IPS-18a (cell line): ENCODE measurements around the gene HAO2.

Source experiments
- H3K27ac ChIP-seq: one replicate; pipeline ENCODE4 v1.5.1; 2013; ENCODE audit warnings: low read length
- H3K27me3 ChIP-seq: one replicate; pipeline ENCODE4 v1.6.1; 2013; ENCODE audit warnings: mild to moderate bottlenecking, low read length; ENCODE audit not compliant: control insufficient read depth, insufficient read depth
- H3K36me3 ChIP-seq: one replicate; pipeline ENCODE4 v1.6.1; 2013; ENCODE audit warnings: low read depth, low read length; ENCODE audit not compliant: control insufficient read depth
- H3K4me1 ChIP-seq: one replicate; pipeline ENCODE4 v1.6.1; 2013; ENCODE audit warnings: low read depth, low read length; ENCODE audit not compliant: control insufficient read depth
- H3K4me3 ChIP-seq: one replicate; pipeline ENCODE4 v1.5.1; 2013; ENCODE audit warnings: low read length
- H3K9ac ChIP-seq: one replicate; pipeline ENCODE4 v1.6.1; 2013; ENCODE audit warnings: mild to moderate bottlenecking, low read length, moderate library complexity
- H3K9me3 ChIP-seq: one replicate; pipeline ENCODE4 v1.6.1; 2013; ENCODE audit warnings: low read depth, low read length; ENCODE audit not compliant: control insufficient read depth

Gene HAO2

GRCh38 chr1:119368554-119368953 is at the start of gene HAO2:
HAO2 (plus strand) TSS chr1:119368785; CDS start chr1:119381086, 12,301 bp downstream.
- Histone ChIP-seq H3K36me3 (no peaks in the 10 kb centered on the region), H3K4me1 (peaks cover 11% of the 10 kb centered on the region), H3K9me3 (no peaks in the 10 kb centered on the region), H3K27ac (no peak within 1 kb of the TSS), H3K27me3 (no peaks in the 10 kb centered on the region), H3K9ac (no peak within 1 kb of the TSS), H3K4me3 (no peak within 1 kb of the TSS)

DNA sequence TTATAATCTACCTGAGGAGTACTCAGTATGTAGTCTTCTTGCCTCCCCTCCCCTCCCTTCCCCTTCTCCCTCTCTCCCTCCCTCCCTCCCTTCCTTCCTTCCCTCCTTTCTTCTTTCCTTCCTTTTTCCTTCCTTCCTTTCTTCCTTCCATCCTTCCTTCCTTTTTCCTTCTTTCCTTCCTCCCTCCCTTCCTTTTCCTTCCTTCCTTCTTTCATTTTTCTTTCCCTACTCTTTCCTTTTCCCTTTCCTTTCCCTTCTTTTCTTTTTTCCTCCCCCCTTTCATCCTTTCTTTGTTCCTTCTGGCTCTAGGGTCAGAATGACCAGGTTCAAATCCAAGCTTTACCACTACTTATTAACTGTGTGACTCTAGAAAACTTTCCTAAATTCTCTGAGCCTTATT is 48.5 kb upstream of the HAO2 start:
- no peak overlapping the region for H3K9ac ChIP-seq
- no peaks in the 10 kb centered on the region for H3K9me3 ChIP-seq
- no peaks in the 10 kb centered on the region for H3K36me3 ChIP-seq
- H3K27me3 ChIP-seq, result peaks cover 1% of the 10 kb centered on the region
- H3K27ac ChIP-seq, result no peak overlapping the region
- H3K4me1 ChIP-seq, result peaks cover 18% of the 10 kb centered on the region
- H3K4me3 ChIP-seq, result no peak overlapping the region

- H3K9ac ChIP-seq, result no peak overlapping the region
- H3K4me1 ChIP-seq, result peaks cover 32% of the 10 kb centered on the region
Observed at GRCh38 chr1:119321666-119322419, 46.7 kb upstream of the HAO2 start.

GRCh38 chr1:119323216-119323982 is 45.2 kb upstream of the HAO2 start:
- Histone ChIP-seq H3K9ac (no peak overlapping the region), H3K4me3 (no peak overlapping the region), H3K9me3 (no peaks in the 10 kb centered on the region), H3K27me3 (peaks cover 10% of the 10 kb centered on the region), H3K27ac (no peak overlapping the region), H3K36me3 (no peaks in the 10 kb centered on the region), H3K4me1 (peaks cover 32% of the 10 kb centered on the region)

More at GRCh38 chr1:119321666-119322419, 46.7 kb upstream of the HAO2 start:
- Histone ChIP-seq H3K4me3 (no peak overlapping the region), H3K9me3 (no peaks in the 10 kb centered on the region), H3K36me3 (no peaks in the 10 kb centered on the region), H3K27me3 (peaks cover 10% of the 10 kb centered on the region), H3K27ac (no peak overlapping the region)

GRCh38 chr1:119324198-119324597 is 44.4 kb upstream of the HAO2 start:
- peaks cover 10% of the 10 kb centered on the region for H3K27me3 ChIP-seq
- H3K27ac ChIP-seq, result no peak overlapping the region
- H3K36me3 ChIP-seq, result no peaks in the 10 kb centered on the region
- no peaks in the 10 kb centered on the region for H3K9me3 ChIP-seq
- H3K4me3 ChIP-seq, result no peak overlapping the region
- peaks cover 27% of the 10 kb centered on the region for H3K4me1 ChIP-seq
- no peak overlapping the region for H3K9ac ChIP-seq

- peaks cover 10% of the 10 kb centered on the region for H3K27me3 ChIP-seq
- H3K36me3 ChIP-seq, result no peaks in the 10 kb centered on the region
- no peak overlapping the region for H3K9ac ChIP-seq
- no peaks in the 10 kb centered on the region for H3K9me3 ChIP-seq
- peak overlapping the region; percentile 43 for H3K4me3 ChIP-seq
- no peak overlapping the region for H3K27ac ChIP-seq
- H3K4me1 ChIP-seq, result peaks cover 35% of the 10 kb centered on the region
Observed at GRCh38 chr1:119326251-119326650, 42.3 kb upstream of the HAO2 start.

GRCh38 chr1:119327094-119327449 is 41.5 kb upstream of the HAO2 start:
- no peaks in the 10 kb centered on the region for H3K36me3 ChIP-seq
- H3K27ac ChIP-seq, result no peak overlapping the region
- H3K27me3 ChIP-seq, result peaks cover 10% of the 10 kb centered on the region
- H3K4me1 ChIP-seq, result peaks cover 43% of the 10 kb centered on the region
- no peaks in the 10 kb centered on the region for H3K9me3 ChIP-seq
- H3K9ac ChIP-seq, result peak overlapping the region; percentile 35
- peak overlapping the region; percentile 62 for H3K4me3 ChIP-seq

- Histone ChIP-seq H3K9ac (no peak overlapping the region), H3K27ac (no peak overlapping the region), H3K27me3 (peaks cover 10% of the 10 kb centered on the region), H3K4me3 (peak overlapping the region; percentile 62), H3K4me1 (peaks cover 49% of the 10 kb centered on the region), H3K36me3 (no peaks in the 10 kb centered on the region), H3K9me3 (no peaks in the 10 kb centered on the region)
Observed at GRCh38 chr1:119327450-119328155, 41.0 kb upstream of the HAO2 start.

DNA sequence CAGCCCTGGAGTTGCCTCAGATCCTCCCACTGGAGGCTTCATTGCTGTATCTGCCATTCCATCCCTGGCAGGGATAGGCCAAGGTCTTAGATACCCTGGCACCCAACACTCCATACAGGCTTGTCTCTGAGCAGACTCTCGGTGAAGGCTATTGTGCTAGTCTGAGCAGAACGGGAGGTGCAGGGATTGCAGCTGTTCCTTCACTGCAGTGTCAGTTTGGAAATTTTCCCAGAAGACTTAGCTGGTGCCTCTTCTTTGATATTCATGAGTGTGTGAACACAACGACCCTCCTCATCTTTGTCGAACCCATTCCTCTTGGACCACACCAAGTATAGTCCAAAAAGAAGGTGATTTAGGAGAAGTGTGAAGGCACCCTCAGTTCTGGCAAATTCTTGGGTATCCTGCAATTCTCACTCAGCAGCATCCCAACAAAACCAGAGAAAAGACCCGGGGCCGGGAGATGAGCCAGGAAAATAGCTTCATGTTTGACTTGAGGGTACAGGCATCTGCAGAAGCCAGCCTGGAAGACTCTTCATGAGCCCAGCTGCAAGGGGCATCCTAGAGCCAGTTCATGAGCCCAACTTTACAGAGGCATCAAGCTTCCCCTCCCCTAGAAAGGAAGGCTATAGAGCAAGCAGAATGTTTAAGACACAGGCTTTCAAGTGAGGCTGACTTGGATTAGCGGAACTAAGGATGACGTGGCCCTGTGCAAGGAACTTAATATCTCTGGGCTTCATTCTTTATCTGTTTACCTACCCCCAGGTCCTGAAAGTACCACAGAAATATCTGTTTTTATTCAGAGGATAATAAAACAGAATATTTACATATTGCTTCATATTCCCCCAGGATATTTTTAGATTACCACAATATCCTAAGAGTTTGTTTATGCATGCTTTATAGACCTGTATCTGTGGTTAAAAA is 38.8 kb upstream of the HAO2 start:
- H3K9ac ChIP-seq, result no peak overlapping the region
- no peak overlapping the region for H3K27ac ChIP-seq
- no peaks in the 10 kb centered on the region for H3K36me3 ChIP-seq
- peaks cover 10% of the 10 kb centered on the region for H3K27me3 ChIP-seq
- no peak overlapping the region for H3K4me3 ChIP-seq
- no peaks in the 10 kb centered on the region for H3K9me3 ChIP-seq
- H3K4me1 ChIP-seq, result peaks cover 52% of the 10 kb centered on the region

GRCh38 chr1:119330466-119331189 is 38.0 kb upstream of the HAO2 start:
- Histone ChIP-seq H3K36me3 (no peaks in the 10 kb centered on the region), H3K27ac (no peak overlapping the region), H3K27me3 (peaks cover 3% of the 10 kb centered on the region), H3K9ac (no peak overlapping the region), H3K4me3 (no peak overlapping the region), H3K9me3 (no peaks in the 10 kb centered on the region), H3K4me1 (peaks cover 45% of the 10 kb centered on the region)
